ENCODE measurements around the gene PTPRZ1. TPM values are rescaled to one million over a fixed set of nuclear protein-coding genes. Genes with fewer than 3 reads are reported as not detected.

PTPRZ1 gene
- total RNA-seq, 3 donors from 2014 or later (not counting 1 experiment from before 2014, with no cell fraction given) = not detected

- Mint-ChIP-seq H3K4me1 (no peaks in the 10 kb centered on the region), H3K36me3 (no peaks in the 10 kb centered on the region), H3K27me3 (ENCODE audit: low read depth in 2 of 2) (no peaks in the 10 kb centered on the region), H3K9me3 (peaks cover 4 to 11% of the 10 kb centered on the region in 2 donors), H3K4me3 (no peak overlapping the region), H3K27ac (no peak overlapping the region)
- H3K36me3 ChIP-seq (ENCODE audit: control insufficient read depth, insufficient read depth, low read length) = no peaks in the 10 kb centered on the region
- H3K27me3 ChIP-seq (ENCODE audit: control insufficient read depth, insufficient read depth, low read length) = no peaks in the 10 kb centered on the region
- no peak overlapping the region for H3K27ac ChIP-seq (ENCODE audit: low read length)
- no peaks in the 10 kb centered on the region for H3K4me1 ChIP-seq (ENCODE audit: control insufficient read depth, insufficient read depth, low read length)
- ATAC-seq (no peak), DNase-seq (no peak)
- no peak overlapping the region for H3K4me3 ChIP-seq (ENCODE audit: low read length)
- TF ChIP-seq CTCF (IDR thresholded peaks at IDR 0.05) = no peak
- intact Hi-C loops (cut with micrococcal nuclease) = no loop called here
- H3K9me3 ChIP-seq (ENCODE audit: control insufficient read depth, insufficient read depth, low read length) = no peaks in the 10 kb centered on the region
- WGBS (ENCODE audit: insufficient coverage) = 82% methylated on average over 3 of the region's 6 CpGs
Measured at GRCh38 chr7:121914676-121915279, 41.8 kb downstream of the PTPRZ1 start.

GRCh38 chr7:121916211-121916610 is 43.2 kb downstream of the PTPRZ1 start:
- Mint-ChIP-seq H3K4me1 (no peaks in the 10 kb centered on the region), H3K27me3 (ENCODE audit: low read depth in 2 of 2) (no peaks in the 10 kb centered on the region), H3K27ac (no peak overlapping the region), H3K36me3 (no peaks in the 10 kb centered on the region), H3K9me3 (peaks cover 0 to 7% of the 10 kb centered on the region in 2 donors), H3K4me3 (no peak overlapping the region)
- H3K36me3 ChIP-seq (ENCODE audit: control insufficient read depth, insufficient read depth, low read length) = no peaks in the 10 kb centered on the region
- H3K4me3 ChIP-seq (ENCODE audit: low read length) = no peak overlapping the region
- intact Hi-C loops (cut with micrococcal nuclease) = no loop called here
- H3K27ac ChIP-seq (ENCODE audit: low read length) = no peak overlapping the region
- TF ChIP-seq CTCF (IDR thresholded peaks at IDR 0.05) = no peak
- 90% methylated on average over 3 of the region's 4 CpGs for WGBS (ENCODE audit: insufficient coverage)
- no peaks in the 10 kb centered on the region for H3K4me1 ChIP-seq (ENCODE audit: control insufficient read depth, insufficient read depth, low read length)
- no peaks in the 10 kb centered on the region for H3K9me3 ChIP-seq (ENCODE audit: control insufficient read depth, insufficient read depth, low read length)
- no peaks in the 10 kb centered on the region for H3K27me3 ChIP-seq (ENCODE audit: control insufficient read depth, insufficient read depth, low read length)
- DNase-seq (no peak), ATAC-seq (no peak)

GRCh38 chr7:121919986-121920385 is 47.0 kb downstream of the PTPRZ1 start:
- H3K27ac Mint-ChIP-seq = no peak overlapping the region
- no peaks in the 10 kb centered on the region for H3K27me3 Mint-ChIP-seq (ENCODE audit: low read depth in 2 of 2)
- no peak overlapping the region for H3K27ac ChIP-seq (ENCODE audit: low read length)
- no peaks in the 10 kb centered on the region for H3K36me3 ChIP-seq (ENCODE audit: control insufficient read depth, insufficient read depth, low read length)
- no peaks in the 10 kb centered on the region for H3K9me3 ChIP-seq (ENCODE audit: control insufficient read depth, insufficient read depth, low read length)
- H3K4me3 ChIP-seq (ENCODE audit: low read length) = no peak overlapping the region
- TF ChIP-seq CTCF (IDR thresholded peaks at IDR 0.05) = no peak
- no peaks in the 10 kb centered on the region for H3K4me1 Mint-ChIP-seq
- ATAC-seq (no peak), DNase-seq (no peak)
- intact Hi-C loops (cut with micrococcal nuclease) = no loop called here
- no peaks in the 10 kb centered on the region for H3K27me3 ChIP-seq (ENCODE audit: control insufficient read depth, insufficient read depth, low read length)
- H3K4me1 ChIP-seq (ENCODE audit: control insufficient read depth, insufficient read depth, low read length) = no peaks in the 10 kb centered on the region
- no peaks in the 10 kb centered on the region for H3K36me3 Mint-ChIP-seq
- 75% methylated on average over 1 of the region's 3 CpGs for WGBS (ENCODE audit: insufficient coverage)
- H3K4me3 Mint-ChIP-seq = no peak overlapping the region
- H3K9me3 Mint-ChIP-seq = peaks cover 0 to 2% of the 10 kb centered on the region in 2 donors

All from natural killer cell (primary cell).